ENCODE measurements around the gene ZNF672.

DNA sequence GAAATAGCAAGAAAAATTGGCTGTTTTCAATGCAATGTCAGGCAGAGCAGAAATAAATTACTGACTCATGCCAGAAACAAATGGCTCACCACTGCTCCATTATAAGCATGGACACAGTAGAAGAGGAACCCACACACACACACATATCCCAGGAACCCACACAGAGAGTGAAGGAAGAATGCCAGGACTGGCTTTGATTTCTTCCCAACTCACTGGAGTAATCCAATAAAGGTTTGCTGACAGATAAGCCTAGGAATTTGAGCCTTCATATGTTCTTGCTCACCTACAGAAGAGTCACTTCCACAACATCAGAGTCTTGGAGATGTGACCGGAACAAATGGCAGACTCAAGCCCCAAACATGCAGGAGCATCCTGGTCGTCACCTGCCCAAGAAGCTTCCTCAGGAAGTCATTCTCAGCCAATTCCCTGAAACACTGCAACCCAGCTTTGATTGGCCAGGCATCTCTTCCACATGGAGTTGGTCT is 14.5 kb upstream of the ZNF672 start:
- TF ChIP-seq, protein P1, sequence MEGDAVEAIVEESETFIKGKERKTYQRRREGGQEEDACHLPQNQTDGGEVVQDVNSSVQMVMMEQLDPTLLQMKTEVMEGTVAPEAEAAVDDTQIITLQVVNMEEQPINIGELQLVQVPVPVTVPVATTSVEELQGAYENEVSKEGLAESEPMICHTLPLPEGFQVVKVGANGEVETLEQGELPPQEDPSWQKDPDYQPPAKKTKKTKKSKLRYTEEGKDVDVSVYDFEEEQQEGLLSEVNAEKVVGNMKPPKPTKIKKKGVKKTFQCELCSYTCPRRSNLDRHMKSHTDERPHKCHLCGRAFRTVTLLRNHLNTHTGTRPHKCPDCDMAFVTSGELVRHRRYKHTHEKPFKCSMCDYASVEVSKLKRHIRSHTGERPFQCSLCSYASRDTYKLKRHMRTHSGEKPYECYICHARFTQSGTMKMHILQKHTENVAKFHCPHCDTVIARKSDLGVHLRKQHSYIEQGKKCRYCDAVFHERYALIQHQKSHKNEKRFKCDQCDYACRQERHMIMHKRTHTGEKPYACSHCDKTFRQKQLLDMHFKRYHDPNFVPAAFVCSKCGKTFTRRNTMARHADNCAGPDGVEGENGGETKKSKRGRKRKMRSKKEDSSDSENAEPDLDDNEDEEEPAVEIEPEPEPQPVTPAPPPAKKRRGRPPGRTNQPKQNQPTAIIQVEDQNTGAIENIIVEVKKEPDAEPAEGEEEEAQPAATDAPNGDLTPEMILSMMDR (optimal IDR thresholded peaks at IDR 0.05 in 1 of 3, IDR thresholded peaks at IDR 0.05 in 1 of 3, conservative IDR thresholded peaks at IDR 0.05 in 1 of 3; ENCODE audit: extremely low read depth in 1 of 3, insufficient read depth in 2 of 3, low read length in 3 of 3): no peak
- no peak for TF ChIP-seq EZH2 (IDR thresholded peaks at IDR 0.05; ENCODE audit: low read length)
